HepG2 (cell line): ENCODE measurements around the gene PSMB3. TPM values are rescaled to one million over a fixed set of nuclear protein-coding genes. Genes with fewer than 3 reads are reported as not detected.

ENCODE experiments used
- ATAC-seq: fragments of 200-7000 bp; cut with Tn5 transposase; 3 replicates; pipeline ENCODE4 v1.9.1; 2020; ENCODE audit warnings: mild to moderate bottlenecking, moderate library complexity
- BruUV-seq: library from RNA; stranded (reverse); fragments of 400-500 nt; replicated peaks from 2 replicates; lab custom pipeline; 2021; lab: Mats Ljungman, UMichigan
- CTCF ChIA-PET: fragments of 300-600 bp; formaldehyde crosslinking; extraction: SDS; loops from one replicate; lab custom pipeline; 2021; ENCODE audit warnings: low total read pairs, inconsistent platforms, low intra/inter-chr PET ratio; lab: Yijun Ruan, JAX
- POLR2A ChIA-PET: fragments of 350-600 bp; sonication (Branson Sonifier 250); formaldehyde crosslinking; loops from one replicate; lab custom pipeline; 2020; ENCODE audit warnings: antibody characterized with exemption, inconsistent platforms; lab: Yijun Ruan, JAX
- DNase-seq: peaks from one replicate; pipeline ENCODE4 v3.0.0-alpha.2; 2015; ENCODE audit warnings: low spot score
- FAIRE-seq: peaks from 3 replicates; lab custom pipeline; 2011; peaks lifted over from hg19 to GRCh38; lab: Jason Lieb, UNC
- H2AFZ ChIP-seq: one replicate; pipeline ENCODE4 v1.6.1; 2011; ENCODE audit warnings: low read length, inconsistent platforms
- H3K27ac ChIP-seq: fragments of 300-600 bp; 3 replicates; pipeline ENCODE4 v1.8.0; 2011; ENCODE audit warnings: mixed run types, mild to moderate bottlenecking, mixed read lengths, low read length, inconsistent platforms; ENCODE audit not compliant: insufficient read depth; ENCODE audit errors: extremely low read length
- H3K27me3 ChIP-seq, 2 experiments: fragments of 200-600 bp in 1 of 2; 2 replicates in 1 of 2; 3 replicates in 1 of 2; pipeline versions ENCODE4 v1.6.0 to v1.8.0; 2011; ENCODE audit warnings: low read length in 2 of 2, mild to moderate bottlenecking in 2 of 2, moderate library complexity in 2 of 2, inconsistent platforms in 1 of 2; ENCODE audit not compliant: insufficient read depth in 2 of 2, control insufficient read depth in 1 of 2
- H3K36me3 ChIP-seq, 2 experiments: fragments of 200-600 bp in 1 of 2; replicated peaks in 1 of 2; 2 replicates in 1 of 2; 3 replicates in 1 of 2; pipeline versions ENCODE4 v1.5.1 to v1.8.0; 2011; ENCODE audit warnings: low read length in 2 of 2, inconsistent platforms in 1 of 2; ENCODE audit not compliant: insufficient read depth in 2 of 2, control insufficient read depth in 1 of 2
- H3K4me1 ChIP-seq: 2 replicates; pipeline ENCODE4 v1.5.1; 2012; ENCODE audit warnings: low read length, inconsistent platforms; ENCODE audit not compliant: insufficient read depth
- H3K4me2 ChIP-seq: 2 replicates; pipeline ENCODE4 v1.6.0; 2011; ENCODE audit warnings: low read depth, low read length, inconsistent platforms
- H3K4me3 ChIP-seq, 3 experiments: fragments of 200-600 bp in 1 of 3; sonication (generic), shearing (Covaris generic) in 1 of 3; replicated peaks in 1 of 3; 2 replicates each; pipeline ENCODE4 v1.5.1; 2011 to 2016; ENCODE audit warnings: low read length in 3 of 3, inconsistent platforms in 2 of 3, low read depth in 2 of 3, mild to moderate bottlenecking in 2 of 3, control low read depth in 1 of 3, mixed read lengths in 1 of 3; ENCODE audit not compliant: insufficient read depth in 1 of 3
- H3K79me2 ChIP-seq: one replicate; pipeline ENCODE4 v1.6.1; 2011; ENCODE audit warnings: low read length, inconsistent platforms; ENCODE audit not compliant: insufficient read depth
- H3K9ac ChIP-seq: 2 replicates; pipeline ENCODE4 v1.6.0; 2011; ENCODE audit warnings: mild to moderate bottlenecking, low read depth, low read length, inconsistent platforms; ENCODE audit not compliant: insufficient read depth
- H3K9me3 ChIP-seq: 2 replicates; pipeline ENCODE4 v1.5.1; 2012; ENCODE audit warnings: mild to moderate bottlenecking, low read length
- H4K20me1 ChIP-seq: 2 replicates; pipeline ENCODE4 v1.6.0; 2011; ENCODE audit warnings: inconsistent platforms, mild to moderate bottlenecking, low read length, moderate library complexity; ENCODE audit not compliant: insufficient read depth
- BRCA1 ChIP-seq: sonication (generic); formaldehyde crosslinking; IDR thresholded peaks from 2 replicates; pipeline ENCODE4 v1.4.0; 2020; ENCODE audit warnings: missing genetic modification reagents
- CHD4 ChIP-seq: fragments of 200-600 bp; sonication (generic); IDR thresholded peaks from 2 replicates; pipeline ENCODE4 v1.7.0; 2017; ENCODE audit warnings: mild to moderate bottlenecking, low read length, borderline replicate concordance
- DR1 ChIP-seq: sonication (generic); formaldehyde crosslinking; IDR thresholded peaks from 2 replicates; pipeline ENCODE4 v1.8.0; 2021; ENCODE audit warnings: mild to moderate bottlenecking, missing genetic modification reagents, inconsistent platforms
- HNRNPK ChIP-seq: fragments of 200-400 bp; formaldehyde crosslinking; IDR thresholded peaks from 2 replicates; pipeline ENCODE4 v1.6.1; 2018; ENCODE audit warnings: low read length, low read depth, moderate library complexity, mild to moderate bottlenecking; ENCODE audit not compliant: poor library complexity, severe bottlenecking
- POLR2G ChIP-seq: fragments of 200-400 bp; formaldehyde crosslinking; IDR thresholded peaks from 2 replicates; pipeline ENCODE4 v1.6.1; 2018; ENCODE audit warnings: mild to moderate bottlenecking, low read depth, low read length, moderate library complexity
- RBFOX2 ChIP-seq: fragments of 200-400 bp; formaldehyde crosslinking; IDR thresholded peaks from 2 replicates; pipeline ENCODE4 v1.6.1; 2017; ENCODE audit warnings: low read depth, mild to moderate bottlenecking, low read length
- TAF1 ChIP-seq: sonication (generic); formaldehyde crosslinking; IDR thresholded peaks from 2 replicates; pipeline ENCODE4 v1.4.0; 2020; ENCODE audit warnings: missing genetic modification reagents
- THRA ChIP-seq: sonication (generic); formaldehyde crosslinking; IDR thresholded peaks from 2 replicates; pipeline ENCODE4 v1.4.0; 2020; ENCODE audit warnings: missing genetic modification reagents, borderline replicate concordance
- ZBTB39 ChIP-seq: sonication (generic); formaldehyde crosslinking; IDR thresholded peaks from 2 replicates; pipeline ENCODE4 v1.5.0; 2020; ENCODE audit warnings: missing genetic modification reagents
- ZC3H13 ChIP-seq: sonication (generic); formaldehyde crosslinking; IDR thresholded peaks from 2 replicates; pipeline ENCODE4 v1.8.1; 2023; ENCODE audit warnings: mild to moderate bottlenecking, missing genetic modification reagents, moderate library complexity
- ZNF629 ChIP-seq: sonication (generic); formaldehyde crosslinking; conservative IDR thresholded peaks from 2 replicates; pipeline ENCODE4 v1.5.0; 2020; ENCODE audit warnings: missing genetic modification reagents
- WGBS: methylation state at CpG from one replicate; pipeline ENCODE4 v1.1.6; 2017; ENCODE audit warnings: low lambda C conversion rate; 5-methylcytosine and 5-hydroxymethylcytosine counted together
- in situ Hi-C: cut with HindIII; loops from 2 replicates; pipeline ENCODE4 v1.10.0; 2017; ENCODE audit warnings: low pct_unique_long_range_greater_than_20kb; ENCODE audit not compliant: extremely low pct_ligation_motif_present
- intact Hi-C: fragments of 100-400 bp; cut with micrococcal nuclease; formaldehyde crosslinking; loops from one replicate; pipeline ENCODE4 v1.10.0; 2022; ENCODE audit not compliant: unreplicated experiment
- polyA plus RNA-seq, 8 experiments: library from polyadenylated mRNA; depleted of rRNA in 3 of 8; stranded (reverse) in 7 of 8; unstranded in 1 of 8; fragments of >200 nt; fragmentation: Illumina TruSeq in 4 of 8; extraction: Trizol in 4 of 8; gene quantifications; 2 replicates each; pipeline versions ENCODE4 v1.2.1 to v1.2.3, GENCODE V29; 2011 to 2016; ENCODE audit warnings: low read depth in 4 of 8, missing spikeins in 1 of 8, mixed read lengths in 1 of 8; ENCODE audit not compliant: insufficient read depth in 1 of 8
- total RNA-seq, 5 experiments: library from RNA; depleted of rRNA; stranded (reverse); fragments of >200 nt; fragmentation: Illumina TruSeq; extraction: Trizol; gene quantifications; 2 replicates each; pipeline ENCODE4 v1.2.3, GENCODE V29; 2016; ENCODE audit warnings: low read depth in 1 of 5

The PSMB3 gene
- total and polyA plus RNA-seq, 2 of the 13 experiments (the other 11 are each of a cell fraction or from before 2014, with no cell fraction given) = 366 to 517 TPM

- peaks cover 27% of the 10 kb centered on the region for H3K79me2 ChIP-seq
- no peak overlapping the region for H2AFZ ChIP-seq
- intact Hi-C loops (no loop called here), in situ Hi-C loops (no loop called here)
- H3K4me1 ChIP-seq = peaks cover 48% of the 10 kb centered on the region
- no TSS peak for BruUV-seq
- ChIA-PET CTCF (no interaction called here), POLR2A (interaction anchor here (0.7 to 3.4 kb wide), 6 partner anchors 8 to 34 kb away, joined by 3 to 20 read pairs (median 11); partner anchors contain the start of gene EPOP)
- no peak for ATAC-seq
- FAIRE-seq = no peak
- H3K9me3 ChIP-seq = no peaks in the 10 kb centered on the region
- 91% methylated on average over 13 of the region's 13 CpGs for WGBS
- peaks cover 38 to 76% of the 10 kb centered on the region in 2 experiments for H3K36me3 ChIP-seq
- no peak overlapping the region for H3K4me2 ChIP-seq
- no peak overlapping the region for H3K9ac ChIP-seq
- no peaks in the 10 kb centered on the region for H3K27me3 ChIP-seq
- TF ChIP-seq HNRNPK (no peak), CHD4 (peak; percentile 48; the same call in 1 of the 2 replicates), ZNF629 (CRISPR knock-in tag) (peak; percentile 90), DR1 (CRISPR knock-in tag) (no peak), BRCA1 (no peak), ZC3H13 (no peak), RBFOX2 (0 out of 2 replicates have a peak, but pooled peaks have one; percentile 26), ZBTB39 (no peak), POLR2G (0 out of 2 replicates have a peak, but pooled peaks have one; percentile 17), THRA (CRISPR knock-in tag) (no peak), TAF1 (CRISPR knock-in tag) (no peak)
- H3K27ac ChIP-seq = no peak overlapping the region
- peaks cover 12% of the 10 kb centered on the region for H4K20me1 ChIP-seq
- no peak for DNase-seq
- H3K4me3 ChIP-seq = no peak overlapping the region
Observed at GRCh38 chr17:38709864-38710603, 42.5 kb upstream of the PSMB3 start.
